MM.1S (cell line): ENCODE results near the gene PNPLA5.

ENCODE experiments used
- DNase-seq: peaks from one replicate; pipeline ENCODE4 v3.0.0-alpha.2; 2015
- H2AFZ ChIP-seq: fragments of 300-600 bp; sonication (generic); 2 replicates; pipeline ENCODE4 v1.6.0; 2016; ENCODE audit warnings: antibody characterized with exemption, low read length
- H3F3A ChIP-seq: fragments of 300-600 bp; sonication (generic); 2 replicates; pipeline ENCODE4 v1.6.1; 2016; ENCODE audit warnings: mild to moderate bottlenecking, antibody characterized with exemption, low read length, moderate library complexity, mixed read lengths; ENCODE audit not compliant: insufficient read depth
- H3K27ac ChIP-seq: fragments of 300-600 bp; sonication (generic); 2 replicates; pipeline ENCODE4 v1.5.1; 2016; ENCODE audit warnings: mild to moderate bottlenecking, low read length
- H3K27me3 ChIP-seq: fragments of 300-600 bp; sonication (generic); replicated peaks from 2 replicates; pipeline ENCODE4 v1.6.0; 2016; ENCODE audit warnings: low read length; ENCODE audit not compliant: insufficient read depth
- H3K36me3 ChIP-seq: fragments of 300-600 bp; sonication (generic); replicated peaks from 2 replicates; pipeline ENCODE4 v1.6.1; 2016; ENCODE audit warnings: mild to moderate bottlenecking, low read length, mixed read lengths; ENCODE audit not compliant: insufficient read depth
- H3K4me1 ChIP-seq: fragments of 300-600 bp; sonication (generic); 2 replicates; pipeline ENCODE4 v1.6.1; 2016; ENCODE audit warnings: low read length, mixed read lengths
- H3K4me2 ChIP-seq: fragments of 300-600 bp; sonication (generic); 2 replicates; pipeline ENCODE4 v1.6.0; 2016; ENCODE audit warnings: low read depth, low read length
- H3K4me3 ChIP-seq: fragments of 300-600 bp; sonication (generic); 2 replicates; pipeline ENCODE4 v1.5.1; 2016; ENCODE audit warnings: low read length, mixed read lengths
- H3K79me2 ChIP-seq: fragments of 300-600 bp; sonication (generic); 2 replicates; pipeline ENCODE4 v1.6.1; 2016; ENCODE audit warnings: mixed run types, low read length, mixed read lengths
- H3K9ac ChIP-seq: fragments of 300-600 bp; sonication (generic); 2 replicates; pipeline ENCODE4 v1.6.1; 2016; ENCODE audit warnings: low read length, mixed read lengths
- H3K9me2 ChIP-seq: fragments of 300-600 bp; sonication (generic); replicated peaks from 2 replicates; pipeline ENCODE4 v1.6.1; 2016; ENCODE audit warnings: mild to moderate bottlenecking, low read length, mixed read lengths; ENCODE audit not compliant: insufficient read depth
- H3K9me3 ChIP-seq: fragments of 300-600 bp; sonication (generic); replicated peaks from 2 replicates; pipeline ENCODE4 v1.6.1; 2016; ENCODE audit warnings: mild to moderate bottlenecking, low read length, mixed read lengths; ENCODE audit not compliant: insufficient read depth
- H4K20me1 ChIP-seq: fragments of 300-600 bp; sonication (generic); 2 replicates; pipeline ENCODE4 v1.6.1; 2016; ENCODE audit warnings: mild to moderate bottlenecking, low read length, moderate library complexity, mixed read lengths; ENCODE audit not compliant: insufficient read depth
- EZH2 ChIP-seq: fragments of 300-600 bp; sonication (generic); optimal IDR thresholded peaks from 2 replicates; pipeline ENCODE3; 2017; ENCODE audit warnings: low read depth, mild to moderate bottlenecking, antibody characterized with exemption, low read length, mixed read lengths
- EZH2phosphoT487 ChIP-seq: fragments of 300-600 bp; sonication (generic); IDR thresholded peaks from 2 replicates; pipeline ENCODE4 v1.6.1; 2018; ENCODE audit warnings: antibody characterized with exemption, low read length
- TF ChIP-seq, protein P1 (sequence below): fragments of 300-600 bp; sonication (generic); IDR thresholded peaks from 2 replicates; pipeline ENCODE4 v1.5.1; 2016; ENCODE audit warnings: antibody characterized with exemption, low read length, mixed read lengths

The PNPLA5 gene

DNA sequence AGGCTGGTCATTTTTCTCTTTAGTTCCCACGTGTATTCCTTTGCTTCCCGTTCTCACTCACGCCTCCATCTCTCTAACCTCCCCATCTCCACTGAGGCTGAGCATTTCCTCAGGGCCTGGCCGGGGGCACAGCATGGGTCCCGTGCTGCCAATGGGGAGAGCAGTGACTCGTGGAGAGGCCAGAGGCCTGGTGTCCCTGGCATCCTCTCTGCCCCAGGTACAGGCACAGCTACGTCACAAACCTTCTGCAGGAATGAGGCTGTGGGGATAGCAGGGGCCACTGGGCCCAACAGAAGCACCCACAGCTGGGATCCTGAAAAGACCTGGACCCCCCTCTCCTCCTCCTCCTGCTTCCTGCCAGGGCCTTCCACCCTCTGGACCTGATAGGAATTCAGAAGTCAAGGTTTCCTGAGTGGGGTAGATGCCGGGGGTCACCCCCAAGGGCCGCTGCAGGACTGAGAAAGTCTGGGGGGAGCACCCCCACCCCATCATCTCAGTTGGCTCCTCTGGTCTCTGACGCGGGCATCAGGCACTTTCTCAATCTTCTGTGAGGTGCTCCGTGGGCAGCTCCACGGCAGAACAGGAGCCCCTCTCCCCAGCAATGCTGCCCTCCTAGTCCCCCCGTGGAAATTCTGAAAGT lies 11.8 kb downstream of the PNPLA5 start:
- H3K4me3 ChIP-seq: no peak overlapping the region
- H3K9me3 ChIP-seq: no peaks in the 10 kb centered on the region
- peaks cover 7% of the 10 kb centered on the region; the same call in 1 of the 2 replicates for H3K4me1 ChIP-seq
- no peaks in the 10 kb centered on the region for H3K36me3 ChIP-seq
- no peaks in the 10 kb centered on the region; the same call in 1 of the 2 replicates for H3F3A ChIP-seq
- H3K27me3 ChIP-seq: peaks cover 70% of the 10 kb centered on the region
- H3K9ac ChIP-seq: no peak overlapping the region
- no peaks in the 10 kb centered on the region for H4K20me1 ChIP-seq
- H3K9me2 ChIP-seq: no peaks in the 10 kb centered on the region
- no peak for DNase-seq
- H3K27ac ChIP-seq: no peak overlapping the region
- H3K4me2 ChIP-seq: no peak overlapping the region
- no peaks in the 10 kb centered on the region for H3K79me2 ChIP-seq
- H2AFZ ChIP-seq: no peak overlapping the region
- TF ChIP-seq, protein P1, sequence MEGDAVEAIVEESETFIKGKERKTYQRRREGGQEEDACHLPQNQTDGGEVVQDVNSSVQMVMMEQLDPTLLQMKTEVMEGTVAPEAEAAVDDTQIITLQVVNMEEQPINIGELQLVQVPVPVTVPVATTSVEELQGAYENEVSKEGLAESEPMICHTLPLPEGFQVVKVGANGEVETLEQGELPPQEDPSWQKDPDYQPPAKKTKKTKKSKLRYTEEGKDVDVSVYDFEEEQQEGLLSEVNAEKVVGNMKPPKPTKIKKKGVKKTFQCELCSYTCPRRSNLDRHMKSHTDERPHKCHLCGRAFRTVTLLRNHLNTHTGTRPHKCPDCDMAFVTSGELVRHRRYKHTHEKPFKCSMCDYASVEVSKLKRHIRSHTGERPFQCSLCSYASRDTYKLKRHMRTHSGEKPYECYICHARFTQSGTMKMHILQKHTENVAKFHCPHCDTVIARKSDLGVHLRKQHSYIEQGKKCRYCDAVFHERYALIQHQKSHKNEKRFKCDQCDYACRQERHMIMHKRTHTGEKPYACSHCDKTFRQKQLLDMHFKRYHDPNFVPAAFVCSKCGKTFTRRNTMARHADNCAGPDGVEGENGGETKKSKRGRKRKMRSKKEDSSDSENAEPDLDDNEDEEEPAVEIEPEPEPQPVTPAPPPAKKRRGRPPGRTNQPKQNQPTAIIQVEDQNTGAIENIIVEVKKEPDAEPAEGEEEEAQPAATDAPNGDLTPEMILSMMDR: no peak
- no peak for TF ChIP-seq EZH2phosphoT487
- no peak for TF ChIP-seq EZH2

DNA sequence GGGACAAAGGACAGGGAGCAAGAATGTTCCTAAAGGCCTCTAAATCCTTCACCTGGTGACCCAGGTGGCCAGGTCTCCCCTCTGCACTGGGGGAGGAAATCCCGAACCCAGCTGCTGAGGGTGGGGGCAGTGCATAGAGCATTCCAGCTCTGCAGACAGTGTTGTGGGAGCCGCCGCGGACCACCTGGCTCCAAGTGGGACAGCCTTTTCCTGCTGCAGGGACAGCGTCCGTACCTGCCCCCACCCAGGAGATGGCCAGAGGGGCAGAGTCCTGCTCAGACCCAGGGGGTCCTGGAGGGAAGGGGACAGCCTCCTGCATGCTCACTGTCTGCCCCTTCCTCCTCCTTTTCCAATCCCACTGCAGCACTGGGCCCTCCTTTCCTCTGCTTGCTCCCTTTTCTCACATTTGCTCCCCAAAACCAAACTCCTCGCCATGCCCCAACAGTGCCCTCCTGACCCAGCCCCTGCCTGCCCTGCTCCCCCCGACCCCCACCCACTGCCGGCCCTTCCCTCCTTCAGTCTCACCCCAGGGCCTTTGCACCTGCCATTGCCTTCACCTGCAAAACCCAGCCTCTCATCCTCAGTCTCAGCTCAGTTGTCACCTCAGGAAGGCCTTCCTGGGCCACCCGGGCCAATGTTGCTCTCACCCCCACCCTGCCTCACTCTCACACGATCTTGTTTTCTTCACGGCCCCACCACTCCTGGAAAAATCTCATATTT lies 12.8 kb downstream of the PNPLA5 start:
- peaks cover 77% of the 10 kb centered on the region for H3K27me3 ChIP-seq
- H3K4me2 ChIP-seq: no peak overlapping the region
- no peak for DNase-seq
- H3K4me1 ChIP-seq: no peaks in the 10 kb centered on the region
- no peaks in the 10 kb centered on the region for H3K79me2 ChIP-seq
- H3K27ac ChIP-seq: no peak overlapping the region
- no peak overlapping the region for H2AFZ ChIP-seq
- H3K36me3 ChIP-seq: no peaks in the 10 kb centered on the region
- no peaks in the 10 kb centered on the region for H3K9me3 ChIP-seq
- H3K9me2 ChIP-seq: no peaks in the 10 kb centered on the region
- H3F3A ChIP-seq: no peaks in the 10 kb centered on the region; the same call in 1 of the 2 replicates
- TF ChIP-seq EZH2phosphoT487: no peak
- TF ChIP-seq, protein P1: no peak
- TF ChIP-seq EZH2: no peak
- no peak overlapping the region for H3K4me3 ChIP-seq
- H3K9ac ChIP-seq: no peak overlapping the region
- no peaks in the 10 kb centered on the region for H4K20me1 ChIP-seq

DNA sequence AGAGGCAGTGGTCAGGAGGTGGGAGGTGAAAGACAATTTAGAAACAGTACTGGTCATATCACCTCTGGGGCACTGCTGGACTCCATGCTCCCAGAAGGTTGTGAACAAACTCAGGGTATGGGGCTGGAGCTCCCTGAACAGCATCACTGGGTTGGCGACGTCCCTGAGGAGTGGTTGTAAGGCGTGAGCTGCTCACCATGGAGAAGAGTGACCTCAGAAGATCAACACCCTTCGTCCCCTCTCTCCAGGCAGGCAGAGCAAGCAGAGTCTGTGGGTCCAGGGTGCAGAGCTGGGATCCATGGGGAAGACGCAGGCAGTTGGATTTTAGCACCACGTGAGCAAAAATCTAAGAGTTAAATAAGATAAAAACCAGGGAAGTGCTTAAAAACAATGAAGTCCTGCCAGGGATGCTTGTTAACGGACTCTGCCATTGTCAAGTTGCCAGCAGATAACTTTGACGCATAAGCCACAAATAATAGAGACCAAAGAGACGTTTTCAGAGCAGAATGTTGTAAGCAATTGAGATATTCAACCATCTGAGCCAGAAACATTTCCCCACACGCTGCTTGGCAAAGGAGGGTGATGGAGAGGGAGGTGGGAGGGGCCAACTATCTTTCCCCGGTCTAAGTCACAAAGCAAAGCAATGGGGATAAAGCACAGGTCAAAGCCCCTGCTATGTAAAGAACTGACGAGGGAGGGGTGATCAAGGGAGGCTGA lies 13.6 kb downstream of the PNPLA5 start:
- DNase-seq: no peak
- Histone ChIP-seq H3K9me3 (no peaks in the 10 kb centered on the region), H3K4me2 (no peak overlapping the region), H3K79me2 (no peaks in the 10 kb centered on the region), H3K9ac (no peak overlapping the region), H2AFZ (no peak overlapping the region), H3K4me3 (no peak overlapping the region), H3K4me1 (no peaks in the 10 kb centered on the region), H4K20me1 (no peaks in the 10 kb centered on the region), H3F3A (no peaks in the 10 kb centered on the region; the same call in 1 of the 2 replicates), H3K27ac (no peak overlapping the region), H3K27me3 (peaks cover 85% of the 10 kb centered on the region), H3K36me3 (no peaks in the 10 kb centered on the region), H3K9me2 (no peaks in the 10 kb centered on the region)
- TF ChIP-seq EZH2phosphoT487 (no peak), EZH2 (no peak)
- TF ChIP-seq, protein P1: no peak
